Measurements from ENCODE around the gene MBD5.

Gene MBD5

DNA sequence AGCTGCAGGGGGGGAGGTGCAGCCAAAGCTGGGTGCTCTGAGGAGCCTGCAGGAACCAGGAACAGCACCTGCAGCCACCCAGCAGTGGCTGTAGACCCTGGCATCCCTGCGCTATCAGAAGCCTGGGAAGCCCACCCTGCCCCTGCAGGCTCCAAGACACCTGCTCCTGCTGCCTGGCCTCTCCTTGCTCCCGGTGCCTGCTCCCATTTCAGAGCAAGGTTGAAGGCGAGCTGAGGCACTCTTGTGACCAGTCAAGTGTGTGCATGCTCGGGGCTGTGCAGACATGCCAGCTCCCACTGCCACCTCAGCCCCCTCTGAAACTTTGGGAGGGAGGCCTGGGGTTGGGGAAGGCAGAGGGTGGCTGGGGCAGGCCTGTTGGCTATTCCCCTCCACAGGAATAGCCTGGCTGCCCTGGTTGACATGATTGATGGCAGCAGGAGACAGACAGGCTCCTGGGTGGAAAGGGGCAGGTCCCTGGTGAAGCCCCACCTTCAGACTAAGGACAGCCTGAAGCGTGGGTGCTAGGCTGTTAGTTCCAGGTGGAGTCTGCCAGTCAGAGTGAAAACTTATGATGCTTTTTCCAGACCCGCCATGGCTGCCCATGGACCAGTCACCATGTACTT is 151.4 kb downstream of the MBD5 start:
- Histone ChIP-seq H2AFZ (ENCODE audit: low read depth, low read length) (no peak overlapping the region), H3K27ac (ENCODE audit: low read length) (no peak overlapping the region), H3K9me3 (ENCODE audit: insufficient read depth, low read length, severe bottlenecking) (peaks cover 4% of the 10 kb centered on the region), H3K9ac (ENCODE audit: low read depth, low read length) (no peak overlapping the region), H3K27me3 (ENCODE audit: insufficient read depth, low read length, poor library complexity) (no peaks in the 10 kb centered on the region), H3K4me3 (ENCODE audit: low read depth in 1 of 2, low read length in 2 of 2) (no peak overlapping the region), H3K36me3 (ENCODE audit: insufficient read depth, low read length) (no peaks in the 10 kb centered on the region), H3K4me2 (ENCODE audit: insufficient read depth, low read length) (no peak overlapping the region), H4K20me1 (ENCODE audit: insufficient read depth, low read length) (no peaks in the 10 kb centered on the region), H3K4me1 (ENCODE audit: insufficient read depth, low read length) (no peaks in the 10 kb centered on the region), H3K79me2 (ENCODE audit: insufficient read depth, low read length) (no peaks in the 10 kb centered on the region)
- TF ChIP-seq, protein P1, sequence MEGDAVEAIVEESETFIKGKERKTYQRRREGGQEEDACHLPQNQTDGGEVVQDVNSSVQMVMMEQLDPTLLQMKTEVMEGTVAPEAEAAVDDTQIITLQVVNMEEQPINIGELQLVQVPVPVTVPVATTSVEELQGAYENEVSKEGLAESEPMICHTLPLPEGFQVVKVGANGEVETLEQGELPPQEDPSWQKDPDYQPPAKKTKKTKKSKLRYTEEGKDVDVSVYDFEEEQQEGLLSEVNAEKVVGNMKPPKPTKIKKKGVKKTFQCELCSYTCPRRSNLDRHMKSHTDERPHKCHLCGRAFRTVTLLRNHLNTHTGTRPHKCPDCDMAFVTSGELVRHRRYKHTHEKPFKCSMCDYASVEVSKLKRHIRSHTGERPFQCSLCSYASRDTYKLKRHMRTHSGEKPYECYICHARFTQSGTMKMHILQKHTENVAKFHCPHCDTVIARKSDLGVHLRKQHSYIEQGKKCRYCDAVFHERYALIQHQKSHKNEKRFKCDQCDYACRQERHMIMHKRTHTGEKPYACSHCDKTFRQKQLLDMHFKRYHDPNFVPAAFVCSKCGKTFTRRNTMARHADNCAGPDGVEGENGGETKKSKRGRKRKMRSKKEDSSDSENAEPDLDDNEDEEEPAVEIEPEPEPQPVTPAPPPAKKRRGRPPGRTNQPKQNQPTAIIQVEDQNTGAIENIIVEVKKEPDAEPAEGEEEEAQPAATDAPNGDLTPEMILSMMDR (IDR thresholded peaks at IDR 0.05; ENCODE audit: borderline replicate concordance, extremely low read depth, low read length, poor library complexity, severe bottlenecking): no peak
- no peak for TF ChIP-seq EZH2 (IDR thresholded peaks at IDR 0.05; ENCODE audit: borderline replicate concordance, low read depth, low read length, severe bottlenecking)
- ATAC-seq (ENCODE audit: insufficient read depth, low read depth) (no peak), DNase-seq (no peak)

DNA sequence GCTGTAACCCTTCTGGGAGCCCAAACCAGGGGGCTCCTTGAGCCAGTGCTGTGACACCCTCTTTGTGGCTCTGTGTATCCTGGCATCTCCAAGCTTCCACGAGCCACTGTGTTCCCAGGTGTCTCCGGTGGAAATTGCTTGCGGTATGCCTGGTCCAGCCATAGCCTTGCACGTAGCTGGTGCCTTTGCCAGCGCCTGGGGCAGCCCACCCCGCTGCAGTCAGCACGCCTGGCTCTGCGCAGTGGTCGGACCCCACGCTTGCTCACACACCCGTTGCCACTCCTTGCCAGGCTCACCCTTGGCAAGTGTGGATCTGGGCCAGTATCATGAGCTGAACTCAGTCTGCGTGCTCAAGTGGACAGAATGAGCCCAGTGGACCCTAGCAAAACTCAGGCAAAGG is 152.3 kb downstream of the MBD5 start:
- Histone ChIP-seq H3K4me1 (ENCODE audit: insufficient read depth, low read length) (no peaks in the 10 kb centered on the region), H3K27me3 (ENCODE audit: insufficient read depth, low read length, poor library complexity) (no peaks in the 10 kb centered on the region), H3K9ac (ENCODE audit: low read depth, low read length) (no peak overlapping the region), H3K9me3 (ENCODE audit: insufficient read depth, low read length, severe bottlenecking) (peaks cover 4% of the 10 kb centered on the region), H3K4me2 (ENCODE audit: insufficient read depth, low read length) (no peak overlapping the region), H4K20me1 (ENCODE audit: insufficient read depth, low read length) (no peaks in the 10 kb centered on the region), H3K36me3 (ENCODE audit: insufficient read depth, low read length) (no peaks in the 10 kb centered on the region), H3K27ac (ENCODE audit: low read length) (no peak overlapping the region), H2AFZ (ENCODE audit: low read depth, low read length) (no peak overlapping the region), H3K4me3 (ENCODE audit: low read depth in 1 of 2, low read length in 2 of 2) (no peak overlapping the region), H3K79me2 (ENCODE audit: insufficient read depth, low read length) (no peaks in the 10 kb centered on the region)
- TF ChIP-seq, protein P1 (IDR thresholded peaks at IDR 0.05; ENCODE audit: borderline replicate concordance, extremely low read depth, low read length, poor library complexity, severe bottlenecking): no peak
- no peak for TF ChIP-seq EZH2 (IDR thresholded peaks at IDR 0.05; ENCODE audit: borderline replicate concordance, low read depth, low read length, severe bottlenecking)
- ATAC-seq (ENCODE audit: insufficient read depth, low read depth): no peak
- DNase-seq: no peak

DNA sequence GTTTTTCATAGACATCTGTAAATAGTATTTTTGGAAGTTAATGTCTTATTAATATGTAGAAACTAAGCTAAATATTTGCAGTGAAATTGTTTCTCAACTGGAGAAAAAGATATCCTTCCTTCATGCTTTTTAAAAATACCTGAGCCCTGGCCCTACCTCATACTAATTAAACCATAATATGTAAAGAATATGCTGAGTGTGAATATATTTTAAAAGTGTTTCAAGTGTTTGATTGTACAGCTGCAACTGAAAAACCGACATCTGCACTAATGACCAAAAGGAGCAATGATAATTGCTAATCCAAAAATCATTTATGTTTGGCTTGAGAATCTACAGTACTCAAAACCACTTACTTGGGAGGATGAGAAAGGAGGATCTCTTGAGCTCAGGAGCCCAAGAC is 156.7 kb downstream of the MBD5 start:
- no peak overlapping the region for H3K9ac ChIP-seq (ENCODE audit: low read depth, low read length)

More for the DNA sequence above, 156.7 kb downstream of the MBD5 start:
- H2AFZ ChIP-seq (ENCODE audit: low read depth, low read length): no peak overlapping the region
- no peaks in the 10 kb centered on the region for H3K9me3 ChIP-seq (ENCODE audit: insufficient read depth, low read length, severe bottlenecking)
- ATAC-seq (ENCODE audit: insufficient read depth, low read depth): no peak
- H3K27me3 ChIP-seq (ENCODE audit: insufficient read depth, low read length, poor library complexity): no peaks in the 10 kb centered on the region
- H3K4me2 ChIP-seq (ENCODE audit: insufficient read depth, low read length): no peak overlapping the region
- H4K20me1 ChIP-seq (ENCODE audit: insufficient read depth, low read length): no peaks in the 10 kb centered on the region
- DNase-seq: no peak
- H3K27ac ChIP-seq (ENCODE audit: low read length): no peak overlapping the region
- H3K4me3 ChIP-seq (ENCODE audit: low read depth in 1 of 2, low read length in 2 of 2): no peak overlapping the region
- H3K79me2 ChIP-seq (ENCODE audit: insufficient read depth, low read length): no peaks in the 10 kb centered on the region
- TF ChIP-seq EZH2 (IDR thresholded peaks at IDR 0.05; ENCODE audit: borderline replicate concordance, low read depth, low read length, severe bottlenecking): no peak
- TF ChIP-seq, protein P1 (IDR thresholded peaks at IDR 0.05; ENCODE audit: borderline replicate concordance, extremely low read depth, low read length, poor library complexity, severe bottlenecking): no peak
- no peaks in the 10 kb centered on the region for H3K4me1 ChIP-seq (ENCODE audit: insufficient read depth, low read length)
- H3K36me3 ChIP-seq (ENCODE audit: insufficient read depth, low read length): no peaks in the 10 kb centered on the region
